HG03575 (cell line): Measurements from ENCODE around the gene ALS2CL.

Source experiments
- ATAC-seq: cut with Tn5 transposase; IDR thresholded peaks from one replicate; pipeline ENCODE4 v1.9.1; 2021; ENCODE audit not compliant: unreplicated experiment, insufficient number of reproducible peaks, low FRiP score; ENCODE audit errors: extremely low read depth

ALS2CL gene

DNA sequence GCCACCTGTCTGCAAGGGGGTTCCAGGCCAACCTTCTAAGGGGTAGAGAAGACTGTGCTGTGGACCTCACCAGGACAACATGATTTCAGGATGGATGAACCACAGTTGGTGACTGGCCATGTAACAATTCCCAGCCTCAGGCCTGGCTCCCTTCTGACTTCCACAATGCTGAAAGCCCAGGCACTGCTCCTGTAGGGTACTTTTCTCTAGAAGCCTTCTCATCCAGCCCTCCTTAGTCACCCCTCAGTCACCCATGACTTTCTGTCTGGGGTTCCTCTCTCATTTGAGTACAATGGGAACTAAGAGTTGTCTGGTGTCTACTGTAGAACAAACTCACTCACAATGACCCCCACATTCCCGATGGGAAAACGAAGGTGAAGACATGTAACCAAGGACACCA is 8.6 kb downstream of the ALS2CL start:
- no peak for ATAC-seq

DNA sequence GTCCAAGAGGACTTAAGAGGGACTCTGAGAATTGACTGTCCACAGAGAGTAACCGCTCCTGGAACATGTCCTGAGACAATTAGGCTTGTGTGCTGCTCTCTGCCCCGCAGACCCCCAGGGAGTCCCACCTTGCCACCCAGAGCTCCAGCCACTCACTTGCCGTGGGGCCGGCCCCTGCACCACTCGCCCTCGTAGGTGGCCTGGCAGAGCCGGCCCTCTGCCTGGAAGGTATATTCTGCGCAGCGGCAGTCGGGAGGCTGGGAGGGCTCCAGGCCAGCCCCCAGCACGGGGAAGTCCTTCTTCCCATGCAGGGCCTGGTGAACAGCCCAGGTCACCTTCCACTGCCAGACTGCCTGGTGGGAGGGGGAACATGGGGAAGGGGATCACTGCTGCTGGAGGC is 10.5 kb downstream of the ALS2CL start:
- no peak for ATAC-seq

GRCh38 chr3:46681856-46682540 is 11.5 kb downstream of the ALS2CL start:
- ATAC-seq: no peak

- no peak for ATAC-seq
Measured at GRCh38 chr3:46681387-46681786, 12.1 kb downstream of the ALS2CL start.

DNA sequence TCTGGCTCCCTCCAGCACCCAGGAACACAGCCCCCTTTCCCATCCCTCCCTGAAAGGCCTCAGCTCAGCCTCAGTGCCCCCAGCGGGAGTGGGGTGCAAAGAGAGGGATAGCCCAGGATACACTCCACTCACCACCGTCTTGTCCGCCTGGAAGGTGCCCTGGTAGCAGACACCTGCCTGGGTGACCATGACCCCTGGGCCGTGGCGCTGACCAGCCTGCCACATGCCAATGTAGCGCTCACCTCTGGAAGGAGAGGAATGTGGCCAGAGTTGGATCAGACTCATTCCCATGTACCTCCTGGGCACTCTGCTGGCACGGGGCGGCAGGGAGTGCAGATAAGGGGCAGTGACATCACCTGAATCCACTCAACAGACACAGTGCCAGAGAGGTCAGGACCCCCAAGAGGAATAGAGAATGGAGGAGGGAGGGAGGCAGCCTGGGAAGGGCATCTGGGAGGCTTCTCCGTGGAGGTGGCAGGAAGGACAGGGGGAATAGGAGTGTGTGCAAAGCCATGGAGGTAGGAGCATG is 13.1 kb downstream of the ALS2CL start:
- ATAC-seq: no peak

GRCh38 chr3:46679681-46680080 is 13.8 kb downstream of the ALS2CL start:
- no peak for ATAC-seq

DNA sequence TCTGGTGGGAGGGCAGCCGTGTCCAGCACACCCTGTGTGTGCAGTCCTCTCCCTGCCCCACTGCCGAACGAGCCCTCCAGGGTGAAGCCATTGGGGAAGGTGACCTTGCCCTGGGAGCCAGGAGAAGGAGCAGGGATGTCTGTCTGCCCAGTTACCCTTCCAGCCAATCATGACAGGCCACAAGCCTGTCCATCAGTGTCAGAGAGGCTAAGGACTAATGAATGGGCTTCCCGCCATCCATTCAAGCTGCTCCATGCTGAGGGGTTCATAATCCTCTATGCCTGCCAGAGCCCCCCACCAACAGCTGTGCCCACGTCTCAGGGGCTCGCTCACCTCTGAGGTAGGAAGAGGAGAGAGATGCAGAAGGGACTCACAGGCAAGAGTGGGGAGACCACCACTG is 15.2 kb downstream of the ALS2CL start:
- no peak for ATAC-seq

GRCh38 chr3:46677411-46677726 is 16.1 kb downstream of the ALS2CL start:
- ATAC-seq: no peak

- ATAC-seq: no peak
Measured at GRCh38 chr3:46676601-46677410, 16.7 kb downstream of the ALS2CL start.

- ATAC-seq: no peak
Measured at GRCh38 chr3:46675843-46676567, 17.5 kb downstream of the ALS2CL start.

- no peak for ATAC-seq
Measured at GRCh38 chr3:46675426-46675825, 18.1 kb downstream of the ALS2CL start.

DNA sequence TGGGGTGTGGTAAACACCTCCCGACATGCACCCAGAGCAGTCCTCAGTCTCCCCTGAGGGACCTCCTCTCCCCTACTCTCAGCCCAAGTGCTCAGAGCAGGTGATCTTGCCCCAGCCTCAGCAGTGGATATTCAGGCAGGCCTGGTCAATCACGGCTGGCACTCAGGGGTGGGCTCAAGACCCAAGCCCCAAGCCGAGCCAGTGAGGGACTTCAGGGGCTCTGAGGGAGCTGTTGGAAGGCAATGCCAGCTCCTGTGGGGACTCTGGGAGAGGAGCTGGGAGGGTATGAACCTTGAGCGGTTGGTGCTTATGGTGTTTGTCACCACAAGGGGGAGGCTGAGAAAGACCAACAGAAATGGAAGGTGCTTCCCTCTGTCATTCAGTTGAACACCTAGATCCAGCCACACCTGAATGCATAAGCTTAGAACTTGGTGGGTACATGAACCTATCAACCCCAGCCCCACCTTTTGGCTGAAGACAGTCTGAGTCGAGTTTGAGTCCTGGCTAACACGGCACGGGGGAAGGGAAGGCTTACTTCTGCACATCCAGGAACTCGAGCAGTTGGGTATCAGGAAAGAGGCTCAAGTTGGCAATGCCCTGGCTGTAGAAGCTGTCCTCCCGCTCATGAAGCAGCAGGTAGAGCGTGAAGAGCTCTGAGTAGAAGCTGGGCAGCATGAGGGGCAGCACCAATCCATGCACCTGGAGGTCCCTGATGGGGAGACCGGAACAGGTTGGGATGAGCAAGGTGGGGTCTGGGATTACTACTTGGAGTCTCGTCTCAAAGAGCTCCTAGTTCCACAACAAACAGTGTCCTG is 19.2 kb downstream of the ALS2CL start:
- ATAC-seq: no peak

- ATAC-seq: no peak
Measured at GRCh38 chr3:46673151-46674030, 20.1 kb downstream of the ALS2CL start.

GRCh38 chr3:46672349-46672695 is 21.2 kb downstream of the ALS2CL start:
- ATAC-seq: no peak

- ATAC-seq: no peak
Measured at GRCh38 chr3:46671541-46672348, 21.7 kb downstream of the ALS2CL start.

- no peak for ATAC-seq
Measured at GRCh38 chr3:46670891-46671427, 22.5 kb downstream of the ALS2CL start.
